Chondrocyte (in vitro differentiated cells): ENCODE results near the gene ADGRA1. TPM values are rescaled to one million over a fixed set of nuclear protein-coding genes. Genes with fewer than 3 reads are reported as not detected.

ENCODE experiments used
- DNase-seq: peaks from one replicate; pipeline ENCODE4 v3.0.0; 2021; ENCODE audit warnings: mixed read lengths, low spot score
- H3K27ac Mint-ChIP-seq: one replicate; pipeline ENCODE4 v1.8.0; 2021; ENCODE audit warnings: mild to moderate bottlenecking, moderate library complexity, mixed read lengths; ENCODE audit not compliant: unreplicated experiment
- H3K27me3 Mint-ChIP-seq: 2 replicates; pipeline ENCODE4 v1.8.0; 2021; ENCODE audit warnings: low read depth, mixed read lengths
- H3K36me3 Mint-ChIP-seq: 2 replicates; pipeline ENCODE4 v1.8.0; 2021; ENCODE audit warnings: low read depth, mixed read lengths
- H3K4me1 Mint-ChIP-seq: 2 replicates; pipeline ENCODE4 v1.8.0; 2021; ENCODE audit warnings: low read depth, mild to moderate bottlenecking, mixed read lengths
- H3K4me3 Mint-ChIP-seq: one replicate; pipeline ENCODE4 v1.8.0; 2021; ENCODE audit warnings: mild to moderate bottlenecking, moderate library complexity, mixed read lengths; ENCODE audit not compliant: unreplicated experiment
- H3K9me3 Mint-ChIP-seq: 2 replicates; pipeline ENCODE4 v1.8.0; 2021; ENCODE audit warnings: low read depth, mixed read lengths
- CTCF ChIP-seq: fragments of 200-600 bp; sonication (generic); IDR thresholded peaks from 2 replicates; pipeline ENCODE4 v1.5.0; 2021; ENCODE audit warnings: antibody characterized with exemption, mild to moderate bottlenecking, moderate library complexity
- total RNA-seq: library from RNA; stranded (reverse); gene quantifications from 3 replicates; pipeline ENCODE4 v1.2.1, GENCODE V29; 2021

The ADGRA1 gene
- total RNA-seq, 1 donor from 2014 or later, result not detected

DNA sequence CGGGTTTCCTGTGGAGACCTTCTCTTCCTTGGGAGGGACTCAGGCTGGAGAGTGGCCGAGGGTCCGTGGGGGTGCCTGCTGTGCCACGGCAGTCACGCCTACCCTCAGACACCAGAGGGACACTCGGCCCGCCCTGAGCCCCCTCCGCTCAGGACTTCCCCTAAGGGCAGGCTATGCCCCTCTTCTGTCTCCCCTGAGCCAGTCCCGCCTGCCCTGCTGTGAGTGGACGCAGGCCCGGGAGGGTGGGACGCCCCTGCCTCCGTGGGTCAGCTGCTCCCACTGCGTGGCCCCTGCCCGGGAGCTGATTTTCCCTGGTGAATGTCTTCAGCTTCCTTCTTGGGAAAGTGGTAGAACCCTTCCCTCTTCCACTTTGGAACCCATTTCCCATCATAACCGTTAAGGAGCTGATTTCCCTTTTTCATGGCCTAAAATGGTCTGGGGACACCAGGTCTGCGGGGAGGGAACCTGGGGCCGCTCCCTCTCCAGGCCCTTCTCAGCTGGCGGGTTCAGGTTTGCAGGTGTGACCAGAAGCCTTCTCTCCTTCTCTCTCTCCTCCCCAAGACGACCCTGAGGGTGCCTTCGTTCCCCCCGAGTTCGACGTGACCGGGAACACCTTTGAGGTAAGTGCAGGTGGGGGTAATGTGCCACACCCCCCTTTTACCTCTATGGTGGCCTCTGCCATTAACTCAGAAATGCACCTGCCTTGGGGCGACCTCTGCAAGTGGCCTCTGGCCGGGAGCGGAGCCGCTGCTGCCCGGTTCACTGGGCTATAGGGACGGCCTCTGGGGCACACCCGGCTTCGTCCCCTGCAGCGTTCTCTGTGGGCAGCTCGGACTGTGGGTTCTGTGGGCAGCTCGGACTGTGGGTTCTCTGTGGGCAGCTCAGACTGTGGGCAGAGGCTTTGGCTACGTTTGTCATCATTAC lies 80.2 kb downstream of the ADGRA1 start:
- no peak overlapping the region for H3K4me3 Mint-ChIP-seq
- no peaks in the 10 kb centered on the region for H3K4me1 Mint-ChIP-seq
- DNase-seq, result peak; percentile 87

DNA sequence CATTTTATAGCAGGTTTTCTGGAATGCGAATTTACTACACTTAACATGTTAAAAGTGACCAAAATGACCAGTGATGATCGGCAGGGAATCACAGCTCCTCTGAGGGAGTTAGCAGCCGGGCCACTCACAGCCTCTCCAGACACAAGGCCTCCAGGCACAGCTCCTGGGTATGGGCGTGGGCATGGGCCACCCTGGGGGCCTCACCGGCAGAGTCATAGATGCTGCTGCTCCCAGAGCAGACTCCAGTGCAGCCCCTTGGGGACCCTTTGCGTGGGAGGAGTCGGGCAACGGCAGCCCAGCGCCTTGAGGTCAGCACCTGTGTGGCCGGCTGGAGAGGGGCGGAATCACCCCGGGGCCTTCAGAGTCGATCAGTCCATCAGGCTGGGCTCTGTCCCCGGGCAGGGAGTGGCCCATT lies 80.9 kb downstream of the ADGRA1 start:
- no peaks in the 10 kb centered on the region for H3K4me1 Mint-ChIP-seq
- no peak for TF ChIP-seq CTCF
- H3K36me3 Mint-ChIP-seq, result peaks cover 3% of the 10 kb centered on the region
- no peak overlapping the region for H3K27ac Mint-ChIP-seq
- no peak overlapping the region for H3K4me3 Mint-ChIP-seq
- peak; percentile 91 for DNase-seq
- peaks cover 19% of the 10 kb centered on the region for H3K27me3 Mint-ChIP-seq
- H3K9me3 Mint-ChIP-seq, result peaks cover 6% of the 10 kb centered on the region

More for the DNA sequence above, 80.2 kb downstream of the ADGRA1 start:
- Mint-ChIP-seq H3K27ac (no peak overlapping the region), H3K9me3 (peaks cover 3% of the 10 kb centered on the region), H3K27me3 (peaks cover 19% of the 10 kb centered on the region), H3K36me3 (no peaks in the 10 kb centered on the region)
- no peak for TF ChIP-seq CTCF

DNA sequence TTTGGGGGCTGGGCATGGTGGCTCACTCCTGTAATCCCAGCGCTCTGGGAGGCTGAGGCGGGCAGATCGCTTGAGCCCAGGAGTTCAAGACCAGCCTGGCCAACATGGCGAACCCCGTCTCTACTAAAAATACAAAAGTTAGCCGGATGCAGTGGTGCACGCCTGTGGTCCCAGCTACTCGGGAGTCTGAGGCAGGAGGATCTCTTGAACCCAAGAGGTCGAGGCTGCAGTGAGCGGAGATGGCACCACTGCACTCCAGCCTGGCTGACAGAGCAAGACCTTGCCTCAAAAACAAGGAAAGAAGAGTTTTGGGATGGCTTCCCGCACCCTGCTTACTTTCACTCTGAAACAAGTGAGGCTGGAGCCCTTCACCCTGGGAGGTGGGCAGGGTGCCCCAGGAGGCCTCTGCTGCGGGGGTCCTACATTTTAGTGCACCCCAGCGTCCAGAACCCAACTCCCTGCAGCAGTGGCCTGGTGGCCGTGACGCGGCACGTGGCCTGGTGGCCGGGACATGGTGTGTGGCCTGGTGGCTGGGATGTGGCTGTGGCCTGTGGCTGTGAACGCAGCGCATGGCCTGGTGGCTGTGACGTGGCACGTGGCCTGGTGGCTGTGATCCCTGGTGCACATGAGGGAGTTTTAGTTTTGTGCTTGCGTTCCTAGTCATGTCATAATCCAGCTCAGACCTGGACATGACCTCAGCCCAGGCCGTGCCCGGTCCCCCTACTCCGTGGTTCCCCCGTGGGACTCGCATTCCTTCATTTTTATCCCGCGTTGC lies 81.6 kb downstream of the ADGRA1 start:
- no peaks in the 10 kb centered on the region for H3K4me1 Mint-ChIP-seq
- no peak overlapping the region for H3K27ac Mint-ChIP-seq
- peaks cover 18% of the 10 kb centered on the region for H3K27me3 Mint-ChIP-seq
- H3K9me3 Mint-ChIP-seq, result peaks cover 7% of the 10 kb centered on the region
- H3K36me3 Mint-ChIP-seq, result peaks cover 3% of the 10 kb centered on the region
- TF ChIP-seq CTCF, result no peak
- DNase-seq, result no peak
- H3K4me3 Mint-ChIP-seq, result no peak overlapping the region

DNA sequence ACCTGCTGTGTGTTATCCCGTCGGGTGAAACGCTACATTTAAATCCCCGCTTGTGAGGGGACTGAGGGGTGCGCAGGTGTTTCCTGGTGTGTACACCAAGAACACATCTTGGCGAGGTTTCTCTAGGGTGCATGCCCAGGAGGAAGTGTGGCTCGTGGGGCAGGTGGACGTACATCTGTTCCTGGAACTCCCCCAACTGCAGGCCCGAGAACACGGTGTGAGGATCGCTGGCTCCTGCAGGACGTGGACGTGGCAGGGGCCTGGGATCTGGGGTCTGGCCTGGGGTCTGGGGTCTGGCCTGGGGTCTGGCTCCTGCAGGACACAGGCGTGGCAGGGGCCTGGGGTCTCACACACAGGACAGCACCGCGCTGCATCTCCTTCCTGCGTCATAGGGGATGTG lies 82.4 kb downstream of the ADGRA1 start:
- no peak for DNase-seq
- TF ChIP-seq CTCF, result no peak
- H3K36me3 Mint-ChIP-seq, result peaks cover 3% of the 10 kb centered on the region
- no peak overlapping the region for H3K27ac Mint-ChIP-seq
- no peak overlapping the region for H3K4me3 Mint-ChIP-seq
- peaks cover 10% of the 10 kb centered on the region for H3K9me3 Mint-ChIP-seq
- H3K27me3 Mint-ChIP-seq, result peaks cover 18% of the 10 kb centered on the region
- H3K4me1 Mint-ChIP-seq, result no peaks in the 10 kb centered on the region
